GM23338 (cell line): Measurements from ENCODE around the gene C20orf173. TPM values are rescaled to one million over a fixed set of nuclear protein-coding genes. Genes with fewer than 3 reads are reported as not detected.

Source experiments
- ATAC-seq: fragments of 200-7000 bp; cut with Tn5 transposase; 3 replicates; pipeline ENCODE4 v1.9.1; 2020
- DNase-seq: peaks from one replicate; pipeline ENCODE4 v3.0.0-alpha.2; 2015; ENCODE audit warnings: low spot score
- H2AFZ ChIP-seq: fragments of 200-600 bp; sonication (generic); 2 replicates; pipeline ENCODE4 v1.8.0; 2016; ENCODE audit warnings: antibody characterized with exemption, mild to moderate bottlenecking, moderate library complexity
- H3F3A ChIP-seq: fragments of 200-600 bp; sonication (generic); replicated peaks from 2 replicates; pipeline ENCODE4 v1.8.0; 2017; ENCODE audit warnings: antibody characterized with exemption, mixed run types, low read depth
- H3K27ac ChIP-seq: fragments of 200-600 bp; sonication (generic); 2 replicates; pipeline ENCODE4 v1.6.1; 2016; ENCODE audit warnings: low read depth
- H3K27me3 ChIP-seq: fragments of 200-600 bp; sonication (generic); 2 replicates; pipeline ENCODE4 v1.8.0; 2016; ENCODE audit warnings: mild to moderate bottlenecking, mixed run types, moderate library complexity; ENCODE audit not compliant: insufficient read depth
- H3K36me3 ChIP-seq: fragments of 200-600 bp; sonication (generic); 2 replicates; pipeline ENCODE4 v1.8.0; 2016; ENCODE audit warnings: mild to moderate bottlenecking; ENCODE audit not compliant: insufficient read depth
- H3K4me1 ChIP-seq: fragments of 200-600 bp; sonication (generic); 2 replicates; pipeline ENCODE4 v1.8.0; 2016; ENCODE audit warnings: mild to moderate bottlenecking, moderate library complexity; ENCODE audit not compliant: insufficient read depth
- H3K4me2 ChIP-seq: fragments of 200-600 bp; sonication (generic); 2 replicates; pipeline ENCODE4 v1.7.1; 2017; ENCODE audit warnings: mixed run types
- H3K4me3 ChIP-seq: fragments of 200-600 bp; sonication (generic); 2 replicates; pipeline ENCODE4 v1.6.1; 2016; ENCODE audit warnings: mixed run types
- H3K79me2 ChIP-seq: fragments of 200-600 bp; sonication (generic); replicated peaks from 2 replicates; pipeline ENCODE4 v1.8.0; 2017; ENCODE audit warnings: mild to moderate bottlenecking; ENCODE audit not compliant: insufficient read depth
- H3K9me2 ChIP-seq: fragments of 200-600 bp; sonication (generic); 2 replicates; pipeline ENCODE4 v1.8.0; 2017; ENCODE audit not compliant: insufficient read depth
- H4K20me1 ChIP-seq: fragments of 200-600 bp; sonication (generic); replicated peaks from 2 replicates; pipeline ENCODE4 v1.8.0; 2017; ENCODE audit warnings: mild to moderate bottlenecking; ENCODE audit not compliant: insufficient read depth
- H3K27ac Mint-ChIP-seq: 2 replicates; pipeline ENCODE4 v1.8.0; 2020; ENCODE audit warnings: inconsistent platforms, mild to moderate bottlenecking, moderate library complexity, mixed read lengths
- H3K27me3 Mint-ChIP-seq: 3 replicates; pipeline ENCODE4 v1.8.0; 2022; ENCODE audit warnings: low read depth, mild to moderate bottlenecking, moderate library complexity, mixed read lengths, inconsistent platforms; ENCODE audit not compliant: insufficient read depth, poor library complexity
- H3K36me3 Mint-ChIP-seq: 3 replicates; pipeline ENCODE4 v1.8.0; 2021; ENCODE audit warnings: low read depth, mild to moderate bottlenecking, inconsistent platforms, moderate library complexity, mixed read lengths
- H3K4me1 Mint-ChIP-seq: 3 replicates; pipeline ENCODE4 v1.8.0; 2020; ENCODE audit warnings: mild to moderate bottlenecking, inconsistent platforms, mixed read lengths
- H3K4me3 Mint-ChIP-seq: 3 replicates; pipeline ENCODE4 v1.8.0; 2021; ENCODE audit warnings: moderate library complexity, mild to moderate bottlenecking, inconsistent platforms, mixed read lengths
- H3K9me3 Mint-ChIP-seq: 3 replicates; pipeline ENCODE4 v1.8.0; 2020; ENCODE audit warnings: moderate library complexity, mild to moderate bottlenecking, inconsistent platforms, mixed read lengths
- CREB1 ChIP-seq: fragments of 250-450 bp; sonication (Bioruptor Pico); IDR thresholded peaks from 2 replicates; pipeline ENCODE4 v1.5.0; 2020; ENCODE audit warnings: low read depth, mild to moderate bottlenecking, moderate library complexity
- EZH2 ChIP-seq: fragments of 200-600 bp; sonication (generic); IDR thresholded peaks from one replicate; pipeline ENCODE4 v1.8.0; 2017; ENCODE audit warnings: antibody characterized with exemption, mild to moderate bottlenecking, low read depth; ENCODE audit not compliant: unreplicated experiment
- EZH2phosphoT487 ChIP-seq: fragments of 200-600 bp; sonication (generic); IDR thresholded peaks from one replicate; pipeline ENCODE4 v1.8.1; 2018; ENCODE audit warnings: antibody characterized with exemption; ENCODE audit not compliant: unreplicated experiment
- JUNB ChIP-seq: IDR thresholded peaks from one replicate; pipeline ENCODE4 v1.6.1; 2016; ENCODE audit warnings: antibody characterized with exemption; ENCODE audit not compliant: unreplicated experiment
- NANOG ChIP-seq: IDR thresholded peaks from 2 replicates; pipeline ENCODE4 v1.6.1; 2016; ENCODE audit warnings: antibody characterized with exemption, borderline replicate concordance
- POLR2AphosphoS5 ChIP-seq: IDR thresholded peaks from 2 replicates; pipeline ENCODE4 v1.6.1; 2016; ENCODE audit warnings: antibody characterized with exemption, low read depth
- STAT1 ChIP-seq: IDR thresholded peaks from one replicate; pipeline ENCODE4 v1.6.1; 2016; ENCODE audit warnings: antibody characterized with exemption; ENCODE audit not compliant: unreplicated experiment
- ZNF114 ChIP-seq: fragments of 250-450 bp; sonication (Bioruptor Pico); IDR thresholded peaks from 2 replicates; pipeline ENCODE4 v1.5.0; 2020; ENCODE audit warnings: mild to moderate bottlenecking, moderate library complexity
- ZNF331 ChIP-seq: fragments of 250-450 bp; sonication (Bioruptor Pico); IDR thresholded peaks from 2 replicates; pipeline ENCODE4 v1.5.0; 2020; ENCODE audit warnings: low read depth, mild to moderate bottlenecking, moderate library complexity
- polyA plus RNA-seq: library from polyadenylated mRNA; unstranded; fragments of >200 nt; fragmentation: Nextera tagmentation; extraction: Ambion mirVana; gene quantifications from 2 replicates; pipeline ENCODE4 v1.2.1, GENCODE V29; 2016
- total RNA-seq: library from RNA; depleted of rRNA; stranded (reverse); fragments of >200 nt; shearing (Covaris generic); gene quantifications from 2 replicates; pipeline ENCODE4 v1.2.3, GENCODE V29; 2014
- TF ChIP-seq, protein P1 (sequence below): fragments of 250-450 bp; sonication (Bioruptor Pico); IDR thresholded peaks from 2 replicates; pipeline ENCODE4 v1.5.0; 2020; ENCODE audit warnings: mild to moderate bottlenecking, moderate library complexity
- TF ChIP-seq, protein P2 (sequence below): IDR thresholded peaks from 2 replicates; pipeline ENCODE4 v1.6.1; 2016; ENCODE audit warnings: antibody characterized with exemption
- TF ChIP-seq, protein P3 (sequence below), 2 experiments: fragments of 200-600 bp in 1 of 2; sonication (generic) in 1 of 2; conservative IDR thresholded peaks; 2 replicates each; pipeline versions ENCODE4 v1.5.1 to v1.6.1; 2016 to 2017; ENCODE audit warnings: antibody characterized with exemption in 2 of 2, low read depth in 2 of 2, mild to moderate bottlenecking in 2 of 2, moderate library complexity in 1 of 2
- TF ChIP-seq, protein P4 (sequence below): IDR thresholded peaks from one replicate; pipeline ENCODE4 v1.6.1; 2018; ENCODE audit warnings: antibody characterized with exemption; ENCODE audit not compliant: unreplicated experiment

The C20orf173 gene
- total and polyA plus RNA-seq, 2 experiments from 2014 or later = not detected

DNA sequence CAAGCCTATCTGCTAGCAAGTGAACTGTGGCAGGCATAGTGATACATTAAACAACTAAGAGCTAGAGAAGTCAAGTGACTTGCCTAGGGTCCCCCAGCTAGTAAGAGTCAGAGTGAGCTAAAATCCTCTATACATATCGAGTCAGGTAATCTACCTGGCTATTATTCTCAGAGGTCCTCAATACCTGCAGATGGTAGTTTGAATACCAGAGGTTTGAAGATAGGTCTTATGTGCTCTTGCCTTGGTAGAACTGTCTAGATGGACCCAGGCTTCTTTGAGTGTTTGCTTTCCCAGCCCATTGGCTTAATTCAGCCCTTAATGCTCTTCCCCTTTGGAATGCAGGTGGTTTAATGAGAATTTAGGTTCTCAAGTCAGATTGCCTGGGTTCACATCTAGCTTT lies 13.5 kb upstream of the C20orf173 start:
- TF ChIP-seq JUNB (no peak), ZNF114 (no peak), CREB1 (CRISPR knock-in tag) (no peak), POLR2AphosphoS5 (no peak), ZNF331 (CRISPR knock-in tag) (no peak), STAT1 (no peak), EZH2 (no peak), NANOG (no peak), EZH2phosphoT487 (no peak)
- TF ChIP-seq, protein P1, sequence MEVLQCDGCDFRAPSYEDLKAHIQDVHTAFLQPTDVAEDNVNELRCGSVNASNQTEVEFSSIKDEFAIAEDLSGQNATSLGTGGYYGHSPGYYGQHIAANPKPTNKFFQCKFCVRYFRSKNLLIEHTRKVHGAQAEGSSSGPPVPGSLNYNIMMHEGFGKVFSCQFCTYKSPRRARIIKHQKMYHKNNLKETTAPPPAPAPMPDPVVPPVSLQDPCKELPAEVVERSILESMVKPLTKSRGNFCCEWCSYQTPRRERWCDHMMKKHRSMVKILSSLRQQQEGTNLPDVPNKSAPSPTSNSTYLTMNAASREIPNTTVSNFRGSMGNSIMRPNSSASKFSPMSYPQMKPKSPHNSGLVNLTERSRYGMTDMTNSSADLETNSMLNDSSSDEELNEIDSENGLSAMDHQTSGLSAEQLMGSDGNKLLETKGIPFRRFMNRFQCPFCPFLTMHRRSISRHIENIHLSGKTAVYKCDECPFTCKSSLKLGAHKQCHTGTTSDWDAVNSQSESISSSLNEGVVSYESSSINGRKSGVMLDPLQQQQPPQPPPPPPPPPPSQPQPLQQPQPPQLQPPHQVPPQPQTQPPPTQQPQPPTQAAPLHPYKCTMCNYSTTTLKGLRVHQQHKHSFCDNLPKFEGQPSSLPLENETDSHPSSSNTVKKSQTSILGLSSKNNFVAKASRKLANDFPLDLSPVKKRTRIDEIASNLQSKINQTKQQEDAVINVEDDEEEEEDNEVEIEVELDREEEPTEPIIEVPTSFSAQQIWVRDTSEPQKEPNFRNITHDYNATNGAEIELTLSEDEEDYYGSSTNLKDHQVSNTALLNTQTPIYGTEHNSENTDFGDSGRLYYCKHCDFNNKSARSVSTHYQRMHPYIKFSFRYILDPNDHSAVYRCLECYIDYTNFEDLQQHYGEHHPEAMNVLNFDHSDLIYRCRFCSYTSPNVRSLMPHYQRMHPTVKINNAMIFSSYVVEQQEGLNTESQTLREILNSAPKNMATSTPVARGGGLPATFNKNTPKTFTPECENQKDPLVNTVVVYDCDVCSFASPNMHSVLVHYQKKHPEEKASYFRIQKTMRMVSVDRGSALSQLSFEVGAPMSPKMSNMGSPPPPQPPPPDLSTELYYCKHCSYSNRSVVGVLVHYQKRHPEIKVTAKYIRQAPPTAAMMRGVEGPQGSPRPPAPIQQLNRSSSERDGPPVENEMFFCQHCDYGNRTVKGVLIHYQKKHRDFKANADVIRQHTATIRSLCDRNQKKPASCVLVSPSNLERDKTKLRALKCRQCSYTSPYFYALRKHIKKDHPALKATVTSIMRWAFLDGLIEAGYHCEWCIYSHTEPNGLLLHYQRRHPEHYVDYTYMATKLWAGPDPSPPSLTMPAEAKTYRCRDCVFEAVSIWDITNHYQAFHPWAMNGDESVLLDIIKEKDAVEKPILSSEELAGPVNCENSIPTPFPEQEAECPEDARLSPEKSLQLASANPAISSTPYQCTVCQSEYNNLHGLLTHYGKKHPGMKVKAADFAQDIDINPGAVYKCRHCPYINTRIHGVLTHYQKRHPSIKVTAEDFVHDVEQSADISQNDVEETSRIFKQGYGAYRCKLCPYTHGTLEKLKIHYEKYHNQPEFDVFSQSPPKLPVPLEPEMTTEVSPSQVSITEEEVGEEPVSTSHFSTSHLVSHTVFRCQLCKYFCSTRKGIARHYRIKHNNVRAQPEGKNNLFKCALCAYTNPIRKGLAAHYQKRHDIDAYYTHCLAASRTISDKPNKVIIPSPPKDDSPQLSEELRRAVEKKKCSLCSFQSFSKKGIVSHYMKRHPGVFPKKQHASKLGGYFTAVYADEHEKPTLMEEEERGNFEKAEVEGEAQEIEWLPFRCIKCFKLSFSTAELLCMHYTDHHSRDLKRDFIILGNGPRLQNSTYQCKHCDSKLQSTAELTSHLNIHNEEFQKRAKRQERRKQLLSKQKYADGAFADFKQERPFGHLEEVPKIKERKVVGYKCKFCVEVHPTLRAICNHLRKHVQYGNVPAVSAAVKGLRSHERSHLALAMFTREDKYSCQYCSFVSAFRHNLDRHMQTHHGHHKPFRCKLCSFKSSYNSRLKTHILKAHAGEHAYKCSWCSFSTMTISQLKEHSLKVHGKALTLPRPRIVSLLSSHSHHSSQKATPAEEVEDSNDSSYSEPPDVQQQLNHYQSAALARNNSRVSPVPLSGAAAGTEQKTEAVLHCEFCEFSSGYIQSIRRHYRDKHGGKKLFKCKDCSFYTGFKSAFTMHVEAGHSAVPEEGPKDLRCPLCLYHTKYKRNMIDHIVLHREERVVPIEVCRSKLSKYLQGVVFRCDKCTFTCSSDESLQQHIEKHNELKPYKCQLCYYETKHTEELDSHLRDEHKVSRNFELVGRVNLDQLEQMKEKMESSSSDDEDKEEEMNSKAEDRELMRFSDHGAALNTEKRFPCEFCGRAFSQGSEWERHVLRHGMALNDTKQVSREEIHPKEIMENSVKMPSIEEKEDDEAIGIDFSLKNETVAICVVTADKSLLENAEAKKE (CRISPR knock-in tag) = no peak
- TF ChIP-seq, protein P2, sequence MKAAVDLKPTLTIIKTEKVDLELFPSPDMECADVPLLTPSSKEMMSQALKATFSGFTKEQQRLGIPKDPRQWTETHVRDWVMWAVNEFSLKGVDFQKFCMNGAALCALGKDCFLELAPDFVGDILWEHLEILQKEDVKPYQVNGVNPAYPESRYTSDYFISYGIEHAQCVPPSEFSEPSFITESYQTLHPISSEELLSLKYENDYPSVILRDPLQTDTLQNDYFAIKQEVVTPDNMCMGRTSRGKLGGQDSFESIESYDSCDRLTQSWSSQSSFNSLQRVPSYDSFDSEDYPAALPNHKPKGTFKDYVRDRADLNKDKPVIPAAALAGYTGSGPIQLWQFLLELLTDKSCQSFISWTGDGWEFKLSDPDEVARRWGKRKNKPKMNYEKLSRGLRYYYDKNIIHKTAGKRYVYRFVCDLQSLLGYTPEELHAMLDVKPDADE = no peak
- TF ChIP-seq, protein P3, sequence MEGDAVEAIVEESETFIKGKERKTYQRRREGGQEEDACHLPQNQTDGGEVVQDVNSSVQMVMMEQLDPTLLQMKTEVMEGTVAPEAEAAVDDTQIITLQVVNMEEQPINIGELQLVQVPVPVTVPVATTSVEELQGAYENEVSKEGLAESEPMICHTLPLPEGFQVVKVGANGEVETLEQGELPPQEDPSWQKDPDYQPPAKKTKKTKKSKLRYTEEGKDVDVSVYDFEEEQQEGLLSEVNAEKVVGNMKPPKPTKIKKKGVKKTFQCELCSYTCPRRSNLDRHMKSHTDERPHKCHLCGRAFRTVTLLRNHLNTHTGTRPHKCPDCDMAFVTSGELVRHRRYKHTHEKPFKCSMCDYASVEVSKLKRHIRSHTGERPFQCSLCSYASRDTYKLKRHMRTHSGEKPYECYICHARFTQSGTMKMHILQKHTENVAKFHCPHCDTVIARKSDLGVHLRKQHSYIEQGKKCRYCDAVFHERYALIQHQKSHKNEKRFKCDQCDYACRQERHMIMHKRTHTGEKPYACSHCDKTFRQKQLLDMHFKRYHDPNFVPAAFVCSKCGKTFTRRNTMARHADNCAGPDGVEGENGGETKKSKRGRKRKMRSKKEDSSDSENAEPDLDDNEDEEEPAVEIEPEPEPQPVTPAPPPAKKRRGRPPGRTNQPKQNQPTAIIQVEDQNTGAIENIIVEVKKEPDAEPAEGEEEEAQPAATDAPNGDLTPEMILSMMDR (conservative IDR thresholded peaks at IDR 0.05; ENCODE audit: low read depth in 2 of 2) = no peak
- TF ChIP-seq, protein P4, sequence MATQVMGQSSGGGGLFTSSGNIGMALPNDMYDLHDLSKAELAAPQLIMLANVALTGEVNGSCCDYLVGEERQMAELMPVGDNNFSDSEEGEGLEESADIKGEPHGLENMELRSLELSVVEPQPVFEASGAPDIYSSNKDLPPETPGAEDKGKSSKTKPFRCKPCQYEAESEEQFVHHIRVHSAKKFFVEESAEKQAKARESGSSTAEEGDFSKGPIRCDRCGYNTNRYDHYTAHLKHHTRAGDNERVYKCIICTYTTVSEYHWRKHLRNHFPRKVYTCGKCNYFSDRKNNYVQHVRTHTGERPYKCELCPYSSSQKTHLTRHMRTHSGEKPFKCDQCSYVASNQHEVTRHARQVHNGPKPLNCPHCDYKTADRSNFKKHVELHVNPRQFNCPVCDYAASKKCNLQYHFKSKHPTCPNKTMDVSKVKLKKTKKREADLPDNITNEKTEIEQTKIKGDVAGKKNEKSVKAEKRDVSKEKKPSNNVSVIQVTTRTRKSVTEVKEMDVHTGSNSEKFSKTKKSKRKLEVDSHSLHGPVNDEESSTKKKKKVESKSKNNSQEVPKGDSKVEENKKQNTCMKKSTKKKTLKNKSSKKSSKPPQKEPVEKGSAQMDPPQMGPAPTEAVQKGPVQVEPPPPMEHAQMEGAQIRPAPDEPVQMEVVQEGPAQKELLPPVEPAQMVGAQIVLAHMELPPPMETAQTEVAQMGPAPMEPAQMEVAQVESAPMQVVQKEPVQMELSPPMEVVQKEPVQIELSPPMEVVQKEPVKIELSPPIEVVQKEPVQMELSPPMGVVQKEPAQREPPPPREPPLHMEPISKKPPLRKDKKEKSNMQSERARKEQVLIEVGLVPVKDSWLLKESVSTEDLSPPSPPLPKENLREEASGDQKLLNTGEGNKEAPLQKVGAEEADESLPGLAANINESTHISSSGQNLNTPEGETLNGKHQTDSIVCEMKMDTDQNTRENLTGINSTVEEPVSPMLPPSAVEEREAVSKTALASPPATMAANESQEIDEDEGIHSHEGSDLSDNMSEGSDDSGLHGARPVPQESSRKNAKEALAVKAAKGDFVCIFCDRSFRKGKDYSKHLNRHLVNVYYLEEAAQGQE = no peak
- peaks cover 18% of the 10 kb centered on the region; the same call in 2 of the 3 replicates for H3K36me3 Mint-ChIP-seq
- ATAC-seq (no peak), DNase-seq (no peak)
- H3K4me3 Mint-ChIP-seq = peak overlapping the region; percentile 94
- peaks cover 14% of the 10 kb centered on the region for H3K4me1 ChIP-seq
- peaks cover 9% of the 10 kb centered on the region; the same call in 1 of the 2 replicates for H3K36me3 ChIP-seq
- no peaks in the 10 kb centered on the region for H3K9me3 Mint-ChIP-seq
- H3K4me2 ChIP-seq = peak overlapping the region; percentile 90
- H3K4me1 Mint-ChIP-seq = peaks cover 8% of the 10 kb centered on the region
- no peaks in the 10 kb centered on the region for H3K9me2 ChIP-seq
- H4K20me1 ChIP-seq = peaks cover 4% of the 10 kb centered on the region; the same call in 1 of the 2 replicates
- H3K27me3 ChIP-seq = no peaks in the 10 kb centered on the region
- peaks cover 16% of the 10 kb centered on the region for H3K27me3 Mint-ChIP-seq
- H3K4me3 ChIP-seq = peak overlapping the region; percentile 64
- peak overlapping the region; percentile 93 for H3K27ac Mint-ChIP-seq
- H3F3A ChIP-seq = peaks cover 13% of the 10 kb centered on the region; the same call in 1 of the 2 replicates
- peaks cover 10% of the 10 kb centered on the region for H3K79me2 ChIP-seq
- no peak overlapping the region for H2AFZ ChIP-seq
- no peak overlapping the region for H3K27ac ChIP-seq
